CD4-positive, alpha-beta T cell treated with Interleukin-21 for 1 hour (primary cell): ENCODE results near the gene CFAP299.
"Not testable (repeated sequence)": the region's sequence is repeated elsewhere in the genome, so short reads cannot be mapped to it uniquely, and the experiment has no call there.

Source experiments
- DNase-seq: peaks from one replicate; pipeline ENCODE4 v3.0.0-alpha.2; 2020

CFAP299 gene

DNA sequence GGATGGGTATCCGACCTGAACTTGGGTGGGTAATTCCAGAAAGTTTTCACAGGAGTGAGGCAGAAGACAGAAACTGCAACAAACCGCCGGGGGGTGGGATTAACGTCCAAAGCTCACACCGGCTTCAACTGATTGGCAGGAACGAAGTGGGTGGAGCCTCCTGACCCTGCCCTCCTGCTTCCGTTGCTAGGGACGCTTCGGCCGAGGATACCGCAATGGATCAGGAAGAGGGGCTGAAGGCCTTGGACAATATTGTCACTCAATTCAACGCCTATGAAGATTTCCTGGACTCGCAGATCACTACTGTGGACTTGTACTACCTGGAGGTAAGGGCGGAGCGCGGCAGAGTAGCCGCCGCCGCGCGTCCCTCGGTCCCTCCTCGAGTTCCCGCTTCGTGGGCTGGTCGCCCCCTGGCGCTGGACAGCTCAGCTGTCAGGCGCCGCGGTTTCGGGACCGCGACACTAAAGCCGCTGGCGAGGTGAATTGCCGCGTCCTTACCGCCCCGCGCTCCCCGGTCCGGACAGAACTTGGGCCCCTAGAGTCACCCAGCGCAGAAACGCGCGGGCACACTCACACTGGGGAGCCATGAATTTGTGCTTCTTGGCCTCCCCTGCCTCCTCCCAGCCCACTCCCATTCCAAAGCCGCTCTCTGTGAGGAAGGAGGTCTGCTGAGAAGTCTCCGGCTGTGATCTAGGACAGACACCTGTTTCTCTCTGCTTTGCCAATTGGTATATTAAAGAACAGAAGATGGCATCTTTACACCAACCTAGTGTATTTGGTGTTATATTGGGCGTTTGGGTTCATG is at the start of gene CFAP299:
CFAP299 (plus strand) TSS at position 177 of the 805 bp plus-strand sequence.
- DNase-seq, result peak; percentile 41

DNA sequence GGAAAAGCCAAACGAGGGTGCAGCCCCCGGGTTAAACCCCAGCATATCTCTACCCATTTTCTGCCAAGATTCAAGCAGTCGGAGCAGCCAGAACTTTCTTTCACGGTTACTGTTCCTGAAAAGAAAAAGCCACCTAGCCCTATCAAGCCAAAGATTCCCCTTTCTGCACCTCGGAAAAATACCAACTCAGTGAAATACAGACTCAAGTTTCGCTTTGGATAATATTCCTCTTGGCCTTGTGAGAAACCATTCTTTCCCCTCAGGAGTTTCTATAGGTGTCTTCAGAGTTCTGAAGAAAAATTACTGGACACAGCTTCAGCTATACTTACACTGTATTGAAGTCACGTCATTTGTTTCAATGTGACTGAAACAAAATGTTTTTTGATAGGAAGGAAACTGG is 49.1 kb upstream of the CFAP299 start:
- DNase-seq, result no peak

DNA sequence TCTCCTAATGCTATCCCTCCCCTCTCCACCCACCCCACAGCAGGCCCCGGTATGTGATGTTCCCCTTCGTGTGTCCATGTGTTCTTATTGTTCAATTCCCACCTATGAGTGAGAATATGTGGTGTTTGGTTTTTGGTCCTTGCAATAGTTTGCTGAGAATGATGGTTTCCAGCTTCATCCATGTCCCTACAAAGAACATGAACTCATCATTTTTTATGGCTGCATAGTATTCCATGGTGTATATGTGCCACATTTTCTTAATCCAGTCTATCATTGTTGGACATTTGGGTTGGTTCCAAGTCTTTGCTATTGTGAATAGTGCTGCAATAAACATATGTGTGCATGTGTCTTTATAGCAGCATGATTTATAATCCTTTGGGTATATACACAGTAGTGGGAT is 44.9 kb upstream of the CFAP299 start:
- not testable (repeated sequence) for DNase-seq

DNA sequence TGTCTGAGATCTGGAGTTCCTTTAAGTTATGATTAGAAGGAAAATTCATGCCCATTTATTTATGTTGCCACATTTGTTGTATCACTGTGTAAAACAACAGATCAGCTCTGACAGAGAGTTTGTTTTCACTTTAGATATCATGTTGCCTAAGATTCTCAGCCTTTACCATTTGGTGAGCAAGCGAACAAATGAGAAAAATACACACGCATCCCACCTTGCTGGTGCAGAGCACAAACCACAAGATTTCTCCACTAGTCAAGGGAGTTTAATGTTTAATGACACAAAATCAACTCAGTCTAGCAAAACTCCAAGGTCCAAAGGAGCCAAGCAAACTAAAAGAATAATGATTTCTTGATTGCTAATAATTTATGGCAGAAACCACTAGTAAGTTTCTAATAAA is 41.3 kb upstream of the CFAP299 start:
- no peak for DNase-seq

DNA sequence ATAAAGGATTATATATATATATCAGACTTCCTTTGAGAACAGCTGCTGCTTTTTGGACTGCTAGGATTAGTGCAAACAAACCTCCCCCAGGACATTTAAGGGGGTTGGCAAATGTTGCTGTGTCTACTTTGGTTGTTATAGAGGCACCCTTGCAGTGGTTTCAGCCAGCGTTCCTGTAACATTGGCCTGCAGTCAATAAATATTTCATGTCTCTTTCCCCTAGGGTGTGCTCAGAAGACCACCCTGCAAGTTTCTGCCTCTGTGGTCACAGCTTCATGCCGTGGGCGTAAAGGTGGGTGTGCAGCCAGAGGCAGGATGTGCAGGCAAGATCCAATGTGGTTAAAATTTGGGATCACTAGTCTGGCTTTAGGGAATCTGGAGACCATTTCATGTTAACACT is 40.2 kb upstream of the CFAP299 start:
- no peak for DNase-seq

DNA sequence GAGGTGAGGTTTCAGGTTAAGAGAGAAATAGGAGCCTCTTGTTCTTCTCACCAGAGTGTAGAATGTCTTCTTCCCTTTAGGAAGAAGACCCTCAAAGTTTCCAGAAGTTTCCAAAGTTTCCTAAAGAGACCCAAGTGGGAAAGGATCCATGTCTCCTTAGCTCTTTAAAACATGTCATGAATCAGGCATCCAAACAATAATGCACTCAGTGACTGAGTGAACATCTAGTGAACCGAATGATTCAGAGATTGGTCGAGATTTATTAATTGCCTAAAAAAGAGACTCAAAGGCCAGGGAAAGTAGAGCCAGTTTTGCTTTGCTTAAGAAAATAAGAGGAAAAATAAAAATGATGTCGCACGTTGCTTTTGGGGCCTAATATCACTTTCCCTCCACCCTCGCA is 39.7 kb upstream of the CFAP299 start:
- DNase-seq, result no peak

DNA sequence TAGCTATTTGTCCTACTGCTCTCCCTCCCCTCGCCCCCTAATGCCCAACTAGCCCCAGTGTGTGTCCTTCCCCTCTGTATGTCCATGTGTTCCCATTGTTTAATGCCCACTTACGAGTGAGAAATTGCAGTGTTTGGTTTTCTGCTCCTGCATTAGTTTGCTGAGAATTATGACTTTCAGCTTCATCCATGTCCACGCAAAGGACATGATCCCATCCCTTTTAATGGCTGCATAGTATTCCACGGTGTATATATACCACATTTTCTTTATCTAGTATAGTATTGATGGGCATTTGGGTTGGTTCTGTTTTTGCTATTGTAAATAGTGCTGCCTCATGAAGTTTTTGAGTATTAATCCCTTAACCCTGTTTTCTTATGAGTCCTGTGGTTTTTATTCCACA is 33.6 kb upstream of the CFAP299 start:
- DNase-seq, result no peak

DNA sequence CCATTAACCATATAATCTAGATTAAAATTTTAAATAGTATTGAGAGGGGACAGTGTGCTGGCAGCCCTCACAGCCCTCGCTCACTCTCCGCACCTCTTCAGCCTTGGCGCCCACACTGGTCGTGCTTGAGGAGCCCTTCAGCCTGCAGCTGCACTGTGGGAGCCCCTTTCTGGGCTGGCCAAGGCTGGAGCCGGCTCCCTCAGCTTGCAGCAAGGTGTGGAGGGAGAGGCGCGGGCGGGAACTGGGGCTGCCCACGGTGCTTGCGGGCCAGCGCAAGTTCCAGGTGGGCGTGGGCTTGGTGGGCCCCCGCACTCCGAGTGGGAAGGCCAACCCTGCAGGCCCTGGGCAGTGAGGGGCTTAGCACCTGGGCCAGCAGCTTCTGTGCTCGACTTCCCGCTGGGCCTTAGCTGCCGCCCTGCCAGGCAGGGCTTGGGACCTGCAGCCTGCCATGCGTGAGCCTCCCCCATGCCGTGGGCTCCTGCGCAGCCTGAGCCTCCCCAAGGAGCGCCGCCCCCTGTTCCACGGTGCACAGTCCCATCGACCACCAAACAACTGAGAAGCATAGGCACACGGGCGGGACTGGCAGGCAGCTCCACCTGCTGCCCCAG is 32.8 kb upstream of the CFAP299 start:
- no peak for DNase-seq

DNA sequence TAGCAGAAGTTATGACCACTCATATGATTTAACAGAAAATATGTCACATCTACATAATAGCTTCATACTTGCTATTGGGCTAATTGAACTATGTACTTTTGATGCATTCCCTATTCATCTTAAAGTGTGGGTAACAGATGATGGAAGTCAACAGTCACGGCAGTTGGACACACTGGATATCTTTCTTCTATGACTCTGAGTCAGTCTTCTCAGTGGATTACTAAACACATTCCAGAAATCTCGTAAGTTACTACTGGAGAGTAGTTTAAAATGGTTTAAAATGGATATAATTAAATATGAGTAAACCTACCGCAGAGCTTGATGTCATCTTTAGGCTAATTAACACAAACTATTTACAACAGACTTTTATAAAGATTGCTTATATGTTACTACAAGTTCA is 30.1 kb upstream of the CFAP299 start:
- DNase-seq, result no peak

DNA sequence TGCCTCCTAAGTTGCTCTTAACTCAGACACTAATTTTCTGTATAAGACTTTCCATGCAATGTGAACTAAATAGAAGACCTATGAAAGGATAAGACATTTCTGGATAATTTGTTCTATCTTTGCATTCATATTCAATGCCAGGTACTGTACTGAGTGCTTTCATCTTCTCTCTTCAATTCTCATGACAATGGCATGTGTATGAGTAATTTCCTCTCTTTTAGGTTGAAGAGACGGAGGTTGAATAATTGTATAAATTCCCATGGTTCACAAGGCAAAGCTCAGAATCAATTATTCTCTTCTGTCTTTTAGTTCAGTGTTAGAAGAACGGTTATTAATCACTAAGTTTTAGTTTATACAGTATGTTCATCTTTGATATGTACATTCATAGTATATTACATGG is 29.3 kb upstream of the CFAP299 start:
- DNase-seq, result no peak

DNA sequence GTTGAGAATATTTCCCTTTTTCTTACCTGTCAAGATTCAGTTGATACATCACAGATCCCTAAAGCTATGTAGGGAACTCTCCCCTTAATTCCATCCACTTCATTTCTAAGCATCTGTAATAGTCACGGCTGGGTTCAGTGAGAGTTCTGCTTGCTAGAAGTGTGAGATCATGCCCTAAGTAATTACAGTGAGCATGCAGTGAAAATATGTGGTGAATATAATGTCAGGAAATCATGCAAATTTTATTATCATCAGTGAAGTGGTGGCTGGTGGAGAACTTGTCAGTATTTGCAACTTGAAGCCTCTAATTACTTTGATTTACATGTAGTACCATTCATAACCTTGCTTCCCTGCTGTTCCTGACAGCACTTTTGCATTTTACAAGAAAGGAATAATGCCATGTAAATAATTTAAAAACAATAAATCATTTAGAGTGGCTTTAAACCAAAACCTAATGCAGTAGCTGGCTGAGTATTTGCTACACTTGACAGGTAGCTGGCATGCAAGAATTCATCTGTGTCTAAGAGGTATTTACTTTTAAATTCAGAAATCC is 28.3 kb upstream of the CFAP299 start:
- DNase-seq, result no peak

DNA sequence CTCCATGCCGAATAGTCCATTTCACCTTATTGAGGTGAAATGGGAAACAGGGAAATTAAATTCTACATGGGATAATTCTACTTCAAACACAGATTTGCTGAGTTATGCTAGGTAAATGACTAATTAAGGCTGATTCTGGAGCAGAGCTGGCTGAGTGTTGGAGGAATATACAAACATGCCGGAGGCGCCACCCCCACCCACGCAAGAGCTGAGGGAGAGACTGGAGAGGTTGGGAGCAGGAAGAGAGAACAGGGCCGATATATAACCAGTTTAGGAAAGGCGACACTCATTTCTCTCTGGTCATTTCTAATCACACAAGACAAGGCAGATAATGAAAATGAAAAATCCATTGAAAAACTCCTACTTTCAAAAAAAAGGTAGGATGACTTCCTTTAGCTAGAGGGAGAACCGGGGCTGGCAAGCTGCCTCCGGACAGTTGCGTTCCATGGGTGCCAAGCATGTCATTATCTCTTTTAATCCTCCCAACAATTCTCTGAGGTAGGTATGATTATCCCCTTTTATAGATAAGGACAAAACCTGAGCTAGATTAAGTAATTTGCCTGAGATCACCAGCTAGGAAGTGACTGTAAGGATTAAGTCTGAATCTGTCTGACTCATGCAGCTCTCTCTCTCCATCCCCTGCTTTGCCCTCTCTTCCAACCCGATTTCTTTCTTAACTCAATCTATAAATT is 27.6 kb upstream of the CFAP299 start:
- DNase-seq, result no peak

DNA sequence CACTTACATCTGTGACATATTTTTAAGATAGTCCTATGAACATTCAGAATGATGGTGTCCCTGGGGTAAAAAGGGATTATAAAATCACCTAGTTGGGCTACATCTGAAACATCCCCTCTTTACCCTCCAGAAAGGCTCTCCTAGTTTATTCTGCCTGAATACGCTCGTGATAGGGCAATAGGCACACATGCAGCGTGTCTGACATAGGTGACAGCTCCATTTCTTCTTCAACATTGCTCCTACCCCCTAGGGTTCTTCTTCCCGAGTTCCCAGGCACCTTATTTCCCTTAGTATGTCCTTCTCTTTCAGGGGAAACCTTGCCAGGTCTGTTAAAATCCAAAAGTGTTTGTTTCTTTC is 27.1 kb upstream of the CFAP299 start:
- no peak for DNase-seq

DNA sequence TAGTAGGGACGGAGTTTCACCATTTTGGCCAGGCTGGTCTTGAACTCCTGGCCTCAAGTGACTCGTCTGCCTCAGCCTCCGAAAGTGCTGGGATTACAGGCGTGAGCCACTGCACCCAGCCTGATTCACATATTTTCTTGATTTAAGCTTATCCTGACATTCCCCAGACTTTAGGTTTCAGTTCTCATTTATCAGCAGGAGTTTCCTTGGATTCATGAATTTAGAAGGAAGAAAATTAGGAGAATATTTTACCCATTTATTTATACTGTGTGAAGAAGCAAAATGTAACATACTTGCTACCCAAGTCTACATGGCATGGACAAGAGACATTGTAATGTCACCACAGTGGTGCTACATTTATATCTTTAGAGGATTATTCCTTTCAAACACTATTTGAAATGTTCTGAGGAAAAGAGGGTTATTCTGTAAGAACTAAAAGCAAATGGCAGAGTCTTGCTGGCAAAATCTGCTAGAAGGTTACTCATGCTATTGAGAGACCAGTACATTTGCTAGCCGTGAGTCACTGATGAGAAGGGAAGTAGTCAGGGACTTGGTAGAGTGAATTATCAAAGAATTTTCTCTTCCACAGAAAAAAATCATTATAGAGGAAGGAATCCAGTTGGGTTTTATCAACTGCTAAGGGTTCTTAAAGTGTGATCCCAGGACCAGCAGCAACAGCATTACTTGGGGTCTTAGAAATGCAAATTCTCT is 26.1 kb upstream of the CFAP299 start:
- DNase-seq, result no peak

DNA sequence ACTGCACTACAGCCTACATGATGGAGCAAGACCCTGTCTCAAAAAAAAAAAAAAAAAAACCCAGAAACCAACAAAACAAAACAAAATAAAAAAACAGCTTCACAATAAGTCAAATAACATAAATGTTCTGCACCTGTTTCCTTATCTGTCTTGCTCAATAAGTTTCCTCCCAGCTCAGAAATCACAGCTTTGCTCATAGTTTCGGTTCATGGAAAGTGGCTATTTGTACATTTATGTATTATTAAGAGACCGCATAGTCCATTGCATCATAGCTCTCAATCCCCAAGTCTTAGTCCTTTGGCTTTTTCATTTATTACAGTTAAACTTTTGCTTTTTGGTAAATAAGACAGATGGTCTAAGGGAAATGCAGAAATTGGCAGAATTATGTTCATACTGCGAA is 24.4 kb upstream of the CFAP299 start:
- DNase-seq, result no peak

DNA sequence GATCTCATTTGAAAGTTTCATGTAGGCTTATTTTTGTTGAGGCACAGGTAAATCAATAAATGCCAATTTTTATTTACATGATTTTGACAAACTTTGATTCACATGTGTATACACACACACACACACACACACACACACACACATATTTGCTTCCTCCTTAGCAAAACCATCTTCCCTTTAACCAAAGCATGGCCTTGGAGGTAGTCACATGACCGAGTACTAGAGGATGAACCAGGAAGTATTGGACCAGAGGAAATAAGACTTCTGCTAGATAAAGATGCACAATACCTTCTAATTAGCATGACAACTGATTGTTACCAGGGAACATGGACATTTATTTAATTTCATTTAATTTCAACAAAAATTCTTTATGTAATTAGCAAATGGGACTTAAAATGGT is 23.4 kb upstream of the CFAP299 start:
- DNase-seq, result no peak

DNA sequence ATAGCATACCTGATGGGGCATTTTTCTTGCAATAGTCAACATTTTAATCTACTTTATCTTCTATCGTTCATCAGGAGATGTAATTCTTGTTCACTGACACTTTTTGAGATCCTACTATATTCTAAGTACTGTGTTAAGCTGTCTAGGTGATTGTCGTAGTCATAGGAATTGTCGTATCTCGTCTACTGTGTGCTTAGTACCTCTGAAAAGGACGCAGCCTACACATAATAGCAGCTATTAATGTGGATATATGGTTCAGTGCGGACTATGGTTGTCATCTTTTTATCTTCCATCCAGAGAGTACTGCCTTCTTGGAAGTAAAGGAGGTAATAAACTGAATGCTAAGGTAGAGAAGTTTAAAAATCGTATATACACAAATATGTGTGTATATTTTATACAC is 21.9 kb upstream of the CFAP299 start:
- DNase-seq, result no peak

DNA sequence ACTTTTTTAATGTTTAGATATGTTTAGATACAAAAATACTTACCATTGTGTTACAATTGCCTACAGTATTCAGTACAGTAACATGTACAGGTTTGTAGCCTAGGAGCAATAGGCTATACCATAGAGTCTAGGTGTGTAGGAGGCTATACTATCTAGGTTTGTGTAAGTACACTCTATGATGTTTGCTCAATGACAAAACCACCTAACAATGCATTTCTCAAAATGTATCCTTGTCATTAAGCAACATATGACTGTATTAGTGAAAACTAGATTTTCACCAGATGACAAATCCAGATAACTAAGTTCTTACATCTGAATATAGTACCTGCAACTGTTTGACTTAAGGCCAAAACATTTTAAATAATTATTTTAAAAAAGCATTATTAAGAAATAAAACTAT is 19.7 kb upstream of the CFAP299 start:
- not testable (repeated sequence) for DNase-seq

DNA sequence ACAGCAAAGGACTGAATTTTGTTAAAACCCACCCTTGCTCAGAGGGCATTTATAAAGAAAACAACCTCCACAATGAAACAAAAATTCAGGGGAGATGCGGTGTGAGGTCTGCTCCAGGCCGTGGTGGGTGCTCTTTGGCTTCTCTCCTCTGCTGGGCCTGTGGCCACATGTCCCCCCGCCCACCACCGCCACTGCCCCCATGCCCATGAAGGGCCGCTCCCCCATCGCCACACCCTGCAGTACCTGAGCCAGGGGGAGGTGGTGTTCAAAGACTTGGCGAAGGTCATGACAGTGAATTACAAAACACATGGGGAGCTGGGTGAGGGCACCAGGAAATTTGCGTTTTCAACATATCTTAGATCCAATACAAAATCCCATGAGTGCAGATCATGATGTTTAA is 14.2 kb upstream of the CFAP299 start:
- no peak for DNase-seq

DNA sequence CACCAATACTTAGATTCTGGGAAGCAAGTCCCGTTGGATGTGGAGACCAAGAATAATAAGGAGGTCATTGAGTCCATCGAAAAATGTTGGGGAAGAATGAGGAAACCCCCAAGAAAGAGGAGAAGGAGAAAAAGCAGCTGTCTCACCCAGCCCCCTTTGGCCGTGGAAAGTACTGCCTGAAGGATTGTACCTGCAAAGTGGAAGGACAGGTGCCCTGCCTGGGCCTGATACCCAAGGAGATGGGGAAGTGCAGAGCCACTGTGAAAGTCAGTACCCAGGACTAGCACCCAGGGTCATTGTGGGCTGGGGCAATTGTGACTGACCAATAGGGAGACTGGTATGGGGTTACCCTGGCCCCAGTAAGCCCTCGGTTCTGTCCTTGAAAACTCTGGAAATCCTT is 13.8 kb upstream of the CFAP299 start:
- no peak for DNase-seq

DNA sequence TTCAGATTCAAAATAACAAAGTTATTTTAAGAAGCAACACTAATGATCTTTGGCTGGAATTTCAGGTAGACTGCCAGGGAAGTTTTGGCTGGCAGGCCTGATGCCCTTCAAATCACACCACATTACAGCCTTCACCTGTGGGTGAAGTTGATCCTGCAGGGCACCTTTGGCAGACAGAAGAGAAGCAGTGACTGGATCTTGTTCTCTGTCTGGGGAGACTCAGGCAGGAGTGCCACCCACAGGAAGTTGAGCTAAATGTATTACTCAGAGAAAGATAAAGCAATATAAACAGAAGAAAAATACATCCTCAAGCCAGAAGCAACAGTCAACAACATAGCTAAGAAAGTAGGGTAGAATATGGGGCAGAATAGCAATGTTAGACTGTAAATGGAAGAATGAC is 12.8 kb upstream of the CFAP299 start:
- no peak for DNase-seq

DNA sequence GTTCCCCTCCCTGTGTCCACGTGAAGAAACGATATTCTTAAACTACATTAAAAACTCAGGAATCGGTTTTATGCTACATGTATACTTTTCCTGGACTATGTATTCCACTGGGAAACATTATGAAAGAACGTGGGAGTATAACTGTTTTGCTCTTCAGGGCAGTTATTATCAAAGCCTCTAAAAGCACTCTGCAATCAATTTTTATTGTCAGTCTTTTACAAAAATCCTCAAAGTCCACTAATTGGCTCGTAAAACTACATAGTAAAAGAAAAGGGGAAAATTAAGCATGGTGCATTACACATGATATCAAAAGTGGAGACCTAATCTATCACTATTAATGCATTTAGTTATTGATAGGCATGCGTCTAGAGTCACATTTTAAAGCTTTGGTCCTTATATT is 11.4 kb upstream of the CFAP299 start:
- no peak for DNase-seq

DNA sequence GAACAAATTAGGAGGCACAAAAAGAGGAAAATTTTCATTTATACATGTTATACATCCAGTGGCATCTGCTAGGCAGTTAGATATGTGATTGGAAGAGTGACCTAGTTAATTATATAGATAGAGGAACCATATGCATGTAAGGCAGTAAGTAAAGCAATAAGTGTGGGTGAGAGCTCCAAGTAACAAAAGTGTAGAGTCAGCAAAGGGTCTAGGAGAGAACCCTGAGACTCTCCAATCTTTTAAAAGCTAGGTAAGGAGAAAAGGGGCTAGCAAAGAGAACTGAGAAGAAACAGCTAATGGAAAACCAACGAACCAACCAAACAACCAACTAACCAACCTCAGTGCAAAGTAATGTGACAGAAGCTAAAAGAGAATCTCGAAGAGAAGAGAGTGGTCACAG is 3.8 kb upstream of the CFAP299 start:
- no peak for DNase-seq
